ENCODE results near the gene ZNF598. TPM values are rescaled to one million over a fixed set of nuclear protein-coding genes. Genes with fewer than 3 reads are reported as not detected.

Gene ZNF598
- polyA plus RNA-seq, 1 donor, result 32.1 TPM

- no peak for DNase-seq
Measured at GRCh38 chr16:2005646-2006045, 4.0 kb downstream of the ZNF598 start.

- no peak for DNase-seq
Measured at GRCh38 chr16:2004795-2005517, 4.7 kb downstream of the ZNF598 start.

- peak; percentile 86 for DNase-seq
Measured at GRCh38 chr16:2003827-2004641, 5.6 kb downstream of the ZNF598 start.

- DNase-seq, result no peak
Measured at GRCh38 chr16:2003231-2003826, 6.3 kb downstream of the ZNF598 start.

- DNase-seq, result no peak
Measured at GRCh38 chr16:2002406-2003230, 7.0 kb downstream of the ZNF598 start.

- DNase-seq, result no peak
Measured at GRCh38 chr16:2001456-2002355, 7.9 kb downstream of the ZNF598 start.

GRCh38 chr16:2001035-2001434 lies 8.6 kb downstream of the ZNF598 start:
- DNase-seq, result no peak

GRCh38 chr16:1999866-2000514 lies 9.6 kb downstream of the ZNF598 start:
- no peak for DNase-seq

GRCh38 chr16:1998852-1999801 lies 10.5 kb downstream of the ZNF598 start:
- DNase-seq, result no peak

GRCh38 chr16:1998360-1998835 lies 11.2 kb downstream of the ZNF598 start:
- DNase-seq, result no peak

- no peak for DNase-seq
Measured at GRCh38 chr16:1997494-1998359, 11.9 kb downstream of the ZNF598 start.

- no peak for DNase-seq
Measured at GRCh38 chr16:1993731-1994131, 15.9 kb downstream of the ZNF598 start.

- no peak for DNase-seq
Measured at GRCh38 chr16:1992704-1993317, 16.8 kb downstream of the ZNF598 start.

GRCh38 chr16:1991948-1992703 lies 17.5 kb downstream of the ZNF598 start:
- peak; percentile 85 for DNase-seq

- no peak for DNase-seq
Measured at GRCh38 chr16:1991588-1991947, 18.1 kb downstream of the ZNF598 start.

GRCh38 chr16:1991135-1991551 lies 18.5 kb downstream of the ZNF598 start:
- no peak for DNase-seq

- DNase-seq, result no peak
Measured at GRCh38 chr16:1990351-1991134, 19.1 kb downstream of the ZNF598 start.

Measured in hindlimb muscle (tissue), 1 donor.